Fibroblast of the conjunctiva (primary cell): ENCODE data around the gene NEB.

ENCODE experiments used
- DNase-seq: peaks from one replicate; pipeline ENCODE4 v3.0.0-alpha.2; 2010; ENCODE audit warnings: low read depth

NEB gene

GRCh38 chr2:151691631-151692030 is 42.6 kb downstream of the NEB start:
- no peak for DNase-seq

GRCh38 chr2:151688719-151689118 is 45.6 kb downstream of the NEB start:
- no peak for DNase-seq

- no peak for DNase-seq
These were observed 51.7 kb downstream of the NEB start for GRCh38 chr2:151682459-151683003.

- no peak for DNase-seq
These were observed 53.2 kb downstream of the NEB start for GRCh38 chr2:151681051-151681450.

DNA sequence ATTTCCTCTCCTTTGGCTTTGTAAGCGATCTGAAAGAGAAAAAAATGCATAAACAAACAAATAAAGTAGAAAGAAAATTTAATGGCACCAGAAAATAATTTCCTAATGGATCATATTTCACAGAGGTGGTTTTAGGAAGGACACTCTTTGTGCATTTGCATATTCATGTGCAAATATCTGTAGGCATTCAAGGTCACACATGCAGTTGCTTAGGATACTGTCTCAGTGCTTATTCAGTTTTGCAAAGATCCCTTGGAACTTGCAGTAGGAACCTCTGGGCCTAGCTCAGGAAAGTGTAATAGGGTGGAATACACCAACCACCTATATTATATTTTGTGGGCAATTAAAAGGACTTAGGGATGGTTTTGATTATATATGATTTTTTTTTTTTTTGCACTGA is 54.3 kb downstream of the NEB start:
- no peak for DNase-seq

DNA sequence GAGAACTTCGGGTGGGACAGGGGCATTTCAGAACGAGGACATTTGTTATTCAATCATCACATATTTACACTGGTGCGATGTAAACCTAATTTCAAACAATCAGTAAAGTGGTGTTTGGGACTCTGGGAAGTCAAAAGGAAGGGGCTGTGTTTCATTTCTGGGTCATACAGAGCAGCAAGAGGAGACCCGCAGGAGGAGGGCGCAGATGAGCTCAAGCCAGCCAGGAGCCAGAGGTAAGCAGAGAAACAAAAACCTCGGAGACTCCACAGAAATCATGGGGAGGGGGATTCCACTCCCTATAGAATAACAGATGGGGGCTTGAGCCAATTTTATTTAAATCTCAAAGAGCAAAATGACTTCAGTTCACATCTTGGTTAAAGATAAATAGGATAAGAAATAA is 55.4 kb downstream of the NEB start:
- DNase-seq = no peak

DNA sequence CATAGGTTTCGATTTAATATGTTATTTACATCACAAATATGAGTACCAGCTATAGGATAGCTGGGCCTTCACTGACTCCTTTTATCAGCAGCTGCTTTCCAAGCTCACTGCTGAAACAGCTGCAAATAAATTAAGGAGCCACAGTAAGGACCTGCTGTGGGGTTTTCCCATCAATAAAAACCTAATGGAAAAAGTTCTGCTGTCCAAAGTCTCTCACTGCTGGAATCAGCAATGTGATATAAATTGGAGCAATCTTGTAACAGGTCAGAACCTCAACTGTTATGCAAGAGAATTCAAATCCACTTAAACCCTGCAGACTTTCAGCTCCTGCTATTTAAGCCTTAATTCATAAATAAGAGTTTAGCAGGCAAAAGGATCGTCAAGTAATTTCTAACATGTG is 61.3 kb downstream of the NEB start:
- DNase-seq = no peak

- no peak for DNase-seq
These were observed 62.0 kb downstream of the NEB start for GRCh38 chr2:151672277-151672676.

DNA sequence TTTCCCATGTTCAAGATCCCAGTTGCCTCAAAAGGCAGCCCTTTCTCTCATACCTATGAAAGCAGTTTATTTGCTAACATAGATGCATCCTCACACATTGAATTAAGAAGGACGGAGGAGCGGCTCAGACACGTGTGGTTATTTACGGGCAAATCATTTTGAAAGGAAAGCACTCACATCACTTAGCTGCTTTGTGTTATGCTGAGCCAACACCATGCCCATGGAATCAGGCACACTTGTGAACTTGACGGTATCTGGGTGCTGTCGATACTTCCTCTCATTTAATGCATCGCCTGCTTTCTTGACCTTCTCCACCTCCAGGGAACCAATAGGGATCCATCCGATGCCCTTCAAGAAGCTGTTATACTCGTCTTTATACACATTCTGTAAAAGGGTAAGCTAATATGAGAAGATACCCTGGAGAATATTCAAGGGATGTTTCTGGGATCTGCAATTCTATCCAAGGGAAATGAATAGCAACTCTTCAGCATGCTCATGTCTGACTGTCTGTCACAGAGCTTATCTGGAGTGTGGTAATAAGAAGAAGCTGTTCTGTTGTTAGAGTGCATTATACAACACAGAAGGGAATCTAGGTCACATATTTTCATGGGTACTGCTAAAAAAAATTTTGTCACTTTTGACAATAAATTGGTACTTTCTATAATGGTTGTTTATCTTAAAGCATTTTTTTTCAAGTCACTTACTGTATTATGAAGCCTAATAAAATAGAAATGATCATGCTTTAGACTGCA is 63.3 kb downstream of the NEB start:
- DNase-seq = no peak

GRCh38 chr2:151670346-151670745 is 63.9 kb downstream of the NEB start:
- DNase-seq = no peak

- no peak for DNase-seq
These were observed 64.6 kb downstream of the NEB start for GRCh38 chr2:151669585-151670081.

DNA sequence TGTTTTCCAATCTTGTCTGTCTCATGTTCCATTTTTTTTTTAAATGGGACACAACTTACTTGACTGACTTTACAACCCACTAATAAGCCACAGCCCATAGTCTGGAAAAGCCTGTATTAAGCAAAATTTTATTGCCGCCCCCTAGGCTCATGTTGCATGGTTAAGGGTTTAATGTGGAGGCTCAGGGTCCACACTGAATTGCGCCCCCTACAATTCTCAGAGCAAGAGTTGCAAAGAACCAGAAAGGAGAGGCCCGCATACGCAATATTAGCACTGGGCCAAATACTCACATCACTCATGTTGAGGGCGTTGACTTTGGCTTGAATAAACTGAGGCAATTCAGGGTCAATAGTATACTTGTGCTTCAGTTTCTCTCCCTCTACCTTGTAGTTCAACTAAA is 65.5 kb downstream of the NEB start:
- no peak for DNase-seq

GRCh38 chr2:151665959-151666358 is 68.3 kb downstream of the NEB start:
- no peak for DNase-seq

- no peak for DNase-seq
These were observed 69.8 kb downstream of the NEB start for GRCh38 chr2:151664520-151664919.

DNA sequence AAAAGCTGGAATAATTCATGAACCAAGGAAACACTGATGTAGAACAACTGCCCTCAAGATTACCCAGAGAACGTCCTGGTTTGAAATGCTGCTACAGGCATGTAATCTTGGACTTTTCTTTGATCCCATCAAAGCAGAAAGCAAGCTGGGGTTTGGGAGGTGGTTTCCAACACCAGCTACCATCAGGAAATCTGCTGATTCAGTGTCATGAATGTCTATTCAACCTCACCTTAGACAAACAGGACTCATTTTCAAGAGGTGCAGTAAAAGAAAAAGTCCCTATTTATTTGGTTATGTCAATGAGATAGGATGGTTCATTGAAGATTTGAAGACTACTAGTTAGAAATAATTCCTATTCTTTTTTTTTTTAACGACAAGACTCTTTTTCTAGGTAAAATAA is 72.7 kb downstream of the NEB start:
- no peak for DNase-seq

DNA sequence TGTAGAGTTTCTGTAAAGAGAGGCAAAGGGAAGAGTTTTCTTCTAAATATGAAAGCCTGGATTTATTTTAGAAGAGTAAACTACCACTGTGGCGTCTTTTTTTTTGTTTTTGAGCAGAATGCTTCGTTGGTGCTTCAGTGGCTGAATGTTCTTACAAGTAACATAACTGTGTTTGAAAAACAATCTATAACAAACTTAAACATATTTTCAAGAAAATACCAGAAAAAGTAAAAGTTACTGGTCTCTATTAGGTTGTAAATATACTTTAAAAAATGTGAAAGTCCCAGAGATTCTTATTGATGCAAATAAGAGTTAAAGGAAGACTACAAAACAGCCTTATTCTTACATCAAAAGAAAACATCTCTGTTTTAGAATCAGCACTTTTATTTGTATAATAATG is 76.2 kb downstream of the NEB start:
- DNase-seq = no peak

DNA sequence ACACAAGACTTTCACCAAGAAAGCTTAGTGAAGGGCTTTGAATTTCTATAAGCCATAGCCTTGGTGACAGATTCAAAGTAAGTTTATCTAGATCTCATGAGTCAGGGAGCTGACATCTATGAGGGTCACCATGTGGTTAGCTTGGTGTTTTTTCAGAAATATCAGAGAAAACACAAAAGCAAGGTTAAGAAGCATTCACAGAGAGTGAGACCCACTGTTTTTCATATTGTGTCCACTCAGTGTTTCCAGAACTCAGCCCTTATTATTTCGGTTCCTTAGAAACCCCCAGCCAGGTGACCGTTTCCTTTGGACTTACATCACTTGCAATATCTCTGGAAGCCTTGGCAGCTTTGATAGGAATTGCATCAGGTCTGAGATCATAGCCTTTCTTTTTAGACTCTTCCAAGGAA is 76.6 kb downstream of the NEB start:
- no peak for DNase-seq

GRCh38 chr2:151655663-151656398 is 78.4 kb downstream of the NEB start:
- no peak for DNase-seq

GRCh38 chr2:151654891-151655290 is 79.4 kb downstream of the NEB start:
- DNase-seq = no peak

DNA sequence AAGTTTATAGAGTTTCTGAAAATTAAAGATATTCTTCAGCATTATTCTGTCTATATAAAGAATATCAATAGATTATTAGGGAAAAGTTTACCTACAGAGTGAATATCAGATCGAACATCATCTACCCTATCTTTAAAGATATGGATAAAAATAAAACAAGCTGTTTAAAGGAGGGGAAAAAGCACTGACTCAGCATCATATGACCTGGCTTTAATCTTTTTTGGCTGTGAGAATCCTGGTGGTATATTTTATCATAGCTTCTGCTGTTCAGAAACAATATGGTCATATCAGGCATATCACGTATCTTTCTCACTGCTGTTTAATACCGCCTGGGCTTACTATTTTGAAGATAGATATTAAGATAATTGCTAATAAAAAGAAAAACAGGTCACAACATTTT is 80.2 kb downstream of the NEB start:
- no peak for DNase-seq

DNA sequence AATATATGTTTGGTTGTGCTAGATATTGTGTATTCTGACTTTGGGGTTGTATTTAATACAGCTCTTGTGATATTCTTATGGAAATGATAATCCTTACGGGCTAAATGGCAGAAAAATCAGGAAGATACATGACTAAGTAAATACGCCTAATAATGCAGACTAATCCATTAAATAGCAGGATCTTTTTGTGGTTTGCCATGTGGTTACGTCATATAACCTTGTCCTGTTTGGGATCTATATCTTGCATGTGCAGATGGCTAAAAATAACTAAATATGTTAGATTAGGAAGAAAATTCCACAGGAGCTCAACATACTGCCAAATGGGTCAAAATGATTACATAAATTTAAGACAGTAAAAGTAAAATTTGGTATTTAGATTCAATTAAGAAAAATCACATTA is 83.0 kb downstream of the NEB start:
- no peak for DNase-seq

DNA sequence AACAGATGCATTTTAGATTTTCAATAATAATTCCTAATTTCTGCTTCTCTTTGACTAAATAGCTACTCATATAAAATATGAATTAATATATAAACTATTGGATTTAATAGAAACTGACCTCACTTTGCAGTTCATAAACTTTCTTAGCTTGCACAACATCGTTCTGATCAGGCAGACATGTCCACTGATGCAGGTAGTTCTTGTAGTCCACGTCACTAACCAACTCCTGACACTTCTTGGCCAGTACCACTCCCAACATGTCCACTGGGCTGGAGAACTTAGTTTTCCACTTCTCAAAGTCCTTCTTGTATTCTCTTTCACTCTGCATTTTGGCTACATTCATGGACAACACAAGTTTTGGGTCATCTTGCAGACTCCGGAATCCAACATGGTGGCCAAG is 83.8 kb downstream of the NEB start:
- DNase-seq = no peak

DNA sequence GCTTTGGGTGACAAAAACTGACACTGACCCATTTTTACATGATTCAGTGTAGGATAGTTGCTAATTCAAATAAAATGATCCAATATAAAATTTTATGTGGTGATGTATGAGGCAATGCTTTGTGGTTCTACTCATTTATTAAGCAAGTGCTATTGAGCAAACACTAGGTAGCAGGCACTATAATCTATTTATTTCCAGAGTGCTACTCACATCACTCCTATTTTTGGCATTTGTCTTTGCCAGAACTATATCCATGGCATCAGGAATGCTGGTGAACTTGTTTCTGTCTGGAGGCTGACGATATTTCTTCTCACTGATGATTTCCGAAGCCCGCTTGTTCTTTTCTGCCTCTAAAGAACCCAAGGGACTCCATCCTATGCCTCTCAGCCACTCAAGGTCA is 84.3 kb downstream of the NEB start:
- no peak for DNase-seq
